CD4-positive, alpha-beta T cell treated with Interleukin-15 for 4 hours (primary cell): ENCODE measurements around the gene AGAP1.
"Not testable (repeated sequence)": the region's sequence is repeated elsewhere in the genome, so short reads cannot be mapped to it uniquely, and the experiment has no call there.

Experiments
- DNase-seq: peaks from one replicate; pipeline ENCODE4 v3.0.0-alpha.2; 2020; ENCODE audit warnings: low spot score

The AGAP1 gene

GRCh38 chr2:235592430-235592829, 98.6 kb downstream of the AGAP1 start:
- DNase-seq: no peak

GRCh38 chr2:235592836-235593235, 99.0 kb downstream of the AGAP1 start:
- no peak for DNase-seq

GRCh38 chr2:235594041-235594440, 100.2 kb downstream of the AGAP1 start:
- peak; percentile 14 for DNase-seq

GRCh38 chr2:235594964-235595363, 101.1 kb downstream of the AGAP1 start:
- no peak for DNase-seq

GRCh38 chr2:235595422-235596010, 101.7 kb downstream of the AGAP1 start:
- DNase-seq: peak; percentile 31

GRCh38 chr2:235596272-235596671, 102.4 kb downstream of the AGAP1 start:
- DNase-seq: no peak

GRCh38 chr2:235597081-235597615, 103.3 kb downstream of the AGAP1 start:
- DNase-seq: no peak

GRCh38 chr2:235598026-235598425, 104.2 kb downstream of the AGAP1 start:
- DNase-seq: no peak

- DNase-seq: no peak
Measured at GRCh38 chr2:235598532-235599531, 105.0 kb downstream of the AGAP1 start.

- no peak for DNase-seq
Measured at GRCh38 chr2:235599596-235600338, 105.9 kb downstream of the AGAP1 start.

- DNase-seq: no peak
Measured at GRCh38 chr2:235600406-235600805, 106.6 kb downstream of the AGAP1 start.

- DNase-seq: no peak
Measured at GRCh38 chr2:235600926-235601325, 107.1 kb downstream of the AGAP1 start.

- DNase-seq: no peak
Measured at GRCh38 chr2:235601960-235602704, 108.3 kb downstream of the AGAP1 start.

GRCh38 chr2:235602971-235603370, 109.1 kb downstream of the AGAP1 start:
- not testable (repeated sequence) for DNase-seq

- DNase-seq: no peak
Measured at GRCh38 chr2:235603659-235604058, 109.8 kb downstream of the AGAP1 start.

GRCh38 chr2:235605312-235606003, 111.6 kb downstream of the AGAP1 start:
- no peak for DNase-seq

- no peak for DNase-seq
Measured at GRCh38 chr2:235606004-235606715, 112.3 kb downstream of the AGAP1 start.

GRCh38 chr2:235607546-235608199, 113.8 kb downstream of the AGAP1 start:
- DNase-seq: no peak

- no peak for DNase-seq
Measured at GRCh38 chr2:235608200-235608887, 114.5 kb downstream of the AGAP1 start.
